Esophagus squamous epithelium (tissue), 4 donors: Measurements from ENCODE around the gene DAB1.

Source experiments
- CTCF ChIP-seq, 6 experiments: fragments of 450-650 bp in 4 of 6; fragments of 200-600 bp in 2 of 6; sonication (generic) in 2 of 6; IDR thresholded peaks; one replicate each; pipeline ENCODE4 v1.5.1; 2016 to 2019; ENCODE audit warnings: antibody characterized with exemption in 6 of 6, mild to moderate bottlenecking in 4 of 6, moderate library complexity in 4 of 6
- POLR2A ChIP-seq, 4 donors: fragments of 450-650 bp; IDR thresholded peaks; one replicate each; pipeline ENCODE4 v1.6.1; 2017; ENCODE audit warnings: antibody characterized with exemption in 4 of 4, mild to moderate bottlenecking in 4 of 4, moderate library complexity in 3 of 4

- no peak for TF ChIP-seq POLR2A (IDR thresholded peaks at IDR 0.05)
- TF ChIP-seq CTCF (IDR thresholded peaks at IDR 0.05): no peak
These were observed 437.5 kb downstream of the DAB1 start for GRCh38 chr1:56986397-56986796.
